ENCODE data around the gene DVL1.
A peak's percentile ranks its signal among the peaks of the same experiment; 100 is the strongest.
"Not testable (repeated sequence)": the region's sequence is repeated elsewhere in the genome, so short reads cannot be mapped to it uniquely, and the experiment has no call there.

Gene DVL1

DNA sequence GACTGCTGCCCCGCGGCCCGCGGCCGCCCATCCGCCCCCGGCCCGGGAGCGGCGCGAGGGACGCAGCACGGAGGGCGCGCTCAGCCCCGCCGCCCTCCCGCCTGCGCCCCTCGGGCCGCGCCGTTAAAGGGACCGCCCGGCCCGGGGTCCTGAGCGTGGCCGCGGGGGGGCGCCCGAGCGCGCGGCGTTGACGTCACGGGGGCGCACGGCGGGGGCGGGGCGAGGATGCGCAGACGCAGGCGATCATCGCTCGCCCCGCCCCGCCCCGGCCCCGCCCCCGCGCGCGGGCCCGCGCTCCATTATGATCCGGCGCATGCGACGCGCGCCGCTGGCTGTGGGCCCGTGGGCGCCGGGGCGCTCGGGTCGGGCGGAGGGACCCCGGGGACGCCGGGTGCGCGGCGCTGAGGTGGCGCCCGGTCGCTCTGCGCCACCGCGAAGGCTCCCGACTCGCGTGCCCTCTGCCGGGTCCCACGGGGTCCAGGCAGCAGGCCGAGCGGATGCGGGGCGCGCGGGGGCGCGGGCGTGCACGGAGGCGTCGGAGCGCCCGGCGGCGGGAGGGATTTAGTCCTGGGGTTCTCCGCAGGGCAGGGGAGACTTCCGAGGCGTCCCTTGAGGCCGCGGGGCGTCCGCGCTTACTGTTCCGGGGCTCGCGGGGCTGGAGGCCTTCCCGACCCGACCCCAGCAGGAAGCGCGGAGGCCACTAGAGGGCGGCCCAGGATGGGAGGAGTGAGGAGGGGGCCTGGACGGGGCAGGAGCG is at the start of gene DVL1:
TSS of gene DVL1 (minus strand) at position 163 of the 757 bp plus-strand sequence. CDS start 353 bp downstream, outside the sequence.
- DNase-seq = peak; percentile 52 to 79

DNA sequence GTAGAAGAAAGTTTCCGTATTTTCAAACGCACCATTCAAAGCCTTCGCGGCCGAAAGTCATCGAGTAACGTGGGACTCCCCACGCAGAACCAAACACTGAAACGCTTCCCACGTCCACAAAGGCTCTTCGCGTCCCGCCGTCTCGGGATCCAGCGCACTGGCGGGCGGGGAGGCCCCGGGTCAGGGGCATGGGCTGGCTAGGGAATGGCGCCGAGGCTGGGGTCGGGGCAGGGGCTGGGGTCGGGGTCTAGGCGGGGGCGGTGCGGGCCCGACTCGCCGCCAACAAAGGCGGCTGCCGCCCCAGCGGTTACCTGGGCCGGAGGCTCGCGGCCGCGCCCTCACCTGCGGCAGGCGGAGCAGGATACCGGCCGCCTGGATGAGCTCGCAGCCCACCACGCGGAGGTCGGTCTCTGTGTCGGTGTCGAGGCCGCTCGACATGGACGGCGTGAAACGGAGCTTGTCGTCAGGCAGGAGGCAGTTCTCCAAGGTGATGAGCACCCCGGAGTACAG is 49.5 kb upstream of the DVL1 start:
- peak in 1 of 2 experiments; percentile 14 for DNase-seq

DNA sequence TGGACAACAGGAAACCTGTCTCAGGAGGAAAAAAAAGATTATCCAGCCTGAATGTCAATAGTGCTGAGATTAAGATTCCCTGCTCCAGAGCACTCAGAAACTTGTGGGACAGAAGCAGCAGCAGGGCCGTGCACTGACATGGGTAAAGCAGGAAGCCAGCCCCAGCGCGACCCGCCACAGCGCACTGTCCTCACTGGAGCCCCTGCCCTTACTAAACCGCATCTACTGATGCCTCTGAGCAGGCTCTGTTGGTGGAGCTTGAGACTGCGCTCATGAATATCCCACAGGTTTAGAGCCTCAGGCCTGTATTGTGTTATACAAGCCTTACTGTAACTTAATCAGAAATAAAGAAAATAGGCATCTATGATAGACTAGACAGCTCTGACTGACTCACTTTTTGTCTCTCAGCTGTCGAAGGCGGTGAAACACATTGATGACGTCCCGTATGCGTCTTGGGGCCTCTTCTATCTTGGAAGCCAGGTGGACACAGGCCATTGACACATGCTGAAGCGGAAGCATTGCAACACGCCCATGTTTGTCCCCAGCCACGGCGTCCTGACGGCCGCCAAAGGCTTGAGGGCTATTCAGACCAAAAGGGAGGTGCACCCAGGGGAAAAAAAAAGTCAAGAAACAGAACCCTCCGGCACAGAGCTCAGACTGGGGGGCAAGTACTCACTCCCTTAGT is 48.8 kb upstream of the DVL1 start:
- DNase-seq = no peak

DNA sequence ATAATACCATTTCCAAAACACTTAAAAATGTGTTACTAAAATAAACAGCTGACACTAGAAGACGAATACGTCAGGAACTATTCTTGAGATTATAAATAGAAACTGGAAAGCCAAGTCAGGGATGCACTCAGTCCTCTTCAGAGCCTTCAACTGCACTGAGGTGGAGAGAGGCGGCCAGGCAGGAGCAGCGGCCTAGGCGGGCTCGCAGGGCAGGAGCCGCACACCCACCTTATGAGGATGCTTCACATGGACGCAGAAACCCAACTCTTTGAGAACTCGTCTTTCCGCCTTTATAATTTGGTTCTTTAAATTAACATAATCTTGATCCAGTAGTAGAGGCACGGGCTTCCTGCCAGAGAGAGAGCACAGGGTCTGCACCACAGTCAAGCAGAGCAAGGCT is 45.9 kb upstream of the DVL1 start:
- no peak for DNase-seq

DNA sequence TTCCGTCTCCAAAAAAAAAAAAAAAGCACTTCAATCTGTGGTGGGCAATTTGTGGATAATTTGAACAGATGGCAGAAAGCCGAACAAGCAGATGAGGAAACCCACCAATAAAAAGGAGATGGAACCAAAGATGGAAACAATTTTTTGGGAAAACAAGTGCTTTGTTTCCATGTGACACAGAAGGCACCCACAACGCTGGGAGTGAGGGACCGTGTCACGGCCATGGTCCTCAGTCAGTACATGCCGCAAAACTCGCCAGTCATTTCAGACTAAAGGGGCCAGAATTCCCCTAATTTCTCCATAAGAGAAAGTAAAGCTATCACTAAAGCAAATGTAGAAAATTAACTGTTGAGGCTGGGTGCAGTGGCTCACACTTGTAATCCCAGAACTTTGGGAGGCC is 44.9 kb upstream of the DVL1 start:
- DNase-seq = no peak

DNA sequence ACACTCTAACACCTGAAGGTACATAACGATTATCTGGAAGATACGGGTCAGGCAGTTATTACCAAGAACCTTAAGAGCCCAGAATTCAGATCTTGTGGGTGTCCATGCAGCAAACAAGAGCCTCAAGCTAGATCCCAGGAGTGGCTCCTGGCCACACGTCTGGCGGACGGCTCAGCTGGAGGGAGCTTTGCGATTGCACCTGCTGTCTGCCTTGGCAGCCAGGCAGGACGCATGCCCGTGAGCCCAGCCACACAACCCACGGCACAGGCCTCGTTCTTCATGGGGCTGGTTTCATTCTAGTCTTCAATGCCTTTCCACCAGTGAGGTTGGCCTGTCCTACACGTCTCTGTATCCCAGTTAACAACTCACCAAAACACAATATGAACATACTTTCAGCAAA is 44.2 kb upstream of the DVL1 start:
- DNase-seq = no peak

DNA sequence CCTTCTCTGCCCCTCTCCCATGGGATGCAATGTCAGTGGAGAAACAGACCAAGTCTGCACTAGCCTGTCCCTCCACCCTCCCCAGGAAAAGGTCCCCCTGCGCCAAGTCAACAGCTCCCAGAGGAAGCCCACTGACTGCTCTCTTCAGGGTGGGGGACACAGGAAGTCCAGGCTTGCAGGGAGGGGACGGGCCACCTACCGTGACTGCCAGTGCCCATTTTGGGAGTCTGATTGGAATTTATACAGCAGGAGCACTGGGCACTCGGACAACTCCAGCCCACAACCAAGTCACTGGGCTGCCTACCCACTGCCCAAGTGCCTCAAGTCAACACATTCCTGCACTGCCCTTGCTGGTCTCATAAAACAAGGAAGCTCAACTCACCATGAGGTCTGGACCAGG is 43.8 kb upstream of the DVL1 start:
- DNase-seq = no peak

DNA sequence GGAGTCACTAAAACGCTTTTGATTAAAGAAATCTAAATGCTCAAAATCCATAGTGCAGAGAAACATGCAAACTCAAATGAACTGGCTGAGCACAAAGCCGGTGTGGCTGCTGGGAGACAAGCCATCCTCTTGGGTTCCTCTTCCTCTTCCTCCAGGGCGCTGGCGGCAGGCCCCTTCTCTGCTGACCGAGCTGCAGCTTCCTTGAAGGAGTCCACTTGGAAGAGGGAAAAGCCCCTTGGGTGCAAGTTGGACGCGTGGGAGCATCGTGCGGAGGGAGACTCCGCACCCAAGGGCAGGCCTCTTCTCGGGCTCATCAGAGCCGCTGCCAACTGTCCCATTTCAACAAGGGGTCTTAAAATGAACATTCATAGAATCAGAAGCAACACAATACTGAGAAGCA is 42.0 kb upstream of the DVL1 start:
- DNase-seq = no peak

DNA sequence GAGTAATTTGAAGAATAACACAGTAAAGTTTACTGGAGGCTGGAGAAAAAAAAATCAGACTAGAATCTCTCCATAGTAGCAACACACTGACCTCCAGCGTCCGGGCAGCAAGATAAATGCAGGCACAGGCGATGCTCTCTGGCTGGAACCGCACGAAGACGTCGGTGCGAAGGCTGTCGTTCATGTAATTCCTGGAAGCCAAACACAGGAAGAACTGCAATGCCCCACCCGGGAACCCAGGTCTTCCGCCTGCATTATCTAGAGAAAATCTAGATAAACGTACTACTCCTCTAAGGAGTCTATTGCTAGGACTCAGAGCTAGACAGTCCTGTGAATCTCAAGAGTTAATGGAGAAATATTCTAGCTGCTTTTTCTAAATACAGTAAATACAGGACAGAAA is 41.5 kb upstream of the DVL1 start:
- no peak for DNase-seq

DNA sequence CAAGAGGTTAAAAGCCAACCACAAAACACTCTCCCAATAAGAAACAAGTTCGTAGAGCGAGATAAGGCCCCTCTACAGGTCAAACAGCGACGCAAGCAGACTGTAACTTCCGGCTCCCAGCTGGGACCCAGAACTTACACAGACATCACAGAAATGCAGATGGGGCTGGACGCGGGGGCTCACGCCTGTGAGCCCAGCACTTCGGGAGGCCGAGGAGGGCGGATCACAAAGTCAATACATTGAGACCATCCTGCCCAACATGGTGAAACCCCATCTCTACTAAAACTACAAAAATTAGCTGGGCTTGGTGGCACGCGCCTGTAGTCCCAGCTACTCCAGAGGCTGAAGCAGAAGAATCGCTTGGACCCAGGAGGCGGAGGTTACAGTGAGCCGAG is 38.9 kb upstream of the DVL1 start:
- no peak for DNase-seq

DNA sequence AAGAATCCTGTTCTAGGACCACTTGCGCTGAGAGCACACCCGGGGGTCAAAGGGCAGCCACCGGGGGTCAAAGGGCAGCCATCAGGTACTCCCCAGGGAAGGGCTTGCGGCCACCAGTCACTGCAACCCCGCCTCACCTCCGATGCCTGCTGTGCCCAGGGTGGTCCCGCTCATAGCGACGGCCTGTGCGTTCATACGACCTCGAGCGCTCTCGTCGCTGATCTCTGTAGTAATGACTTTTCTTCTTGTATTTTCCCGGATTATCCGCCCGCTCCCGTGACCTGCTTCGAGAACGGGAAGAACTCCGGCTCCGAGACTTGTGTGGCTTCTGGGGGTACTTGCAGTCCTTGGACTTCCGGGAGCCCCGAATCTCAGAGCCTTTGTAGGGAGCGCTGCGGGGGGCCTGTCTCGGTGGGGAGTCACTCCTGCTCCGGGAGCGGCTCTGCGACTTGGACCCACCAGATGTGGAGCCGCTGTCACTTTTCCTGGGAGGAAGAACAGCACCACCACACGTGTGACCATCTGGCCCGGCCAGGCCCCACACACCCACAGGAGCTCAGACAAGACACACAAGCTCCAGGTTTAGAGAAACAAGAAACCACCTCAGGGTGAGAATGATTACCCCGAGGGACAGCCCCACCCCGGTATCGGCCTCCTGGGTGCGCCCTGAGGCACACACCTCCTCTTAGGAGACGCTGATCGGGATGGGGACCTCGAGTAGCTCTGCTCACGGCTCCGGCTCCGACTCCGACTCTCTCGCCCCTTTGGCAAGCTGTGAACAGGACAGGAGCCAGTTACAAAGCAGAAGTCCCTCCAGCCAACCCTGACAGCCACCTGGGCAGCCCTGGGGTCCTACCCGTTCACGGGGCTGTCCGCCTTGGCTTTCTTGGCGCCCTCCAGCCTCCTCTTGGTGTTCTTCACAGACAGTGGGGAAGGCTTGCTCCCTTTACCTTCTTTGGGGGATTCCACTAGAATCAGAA is 38.2 kb upstream of the DVL1 start:
- DNase-seq = no peak

DNA sequence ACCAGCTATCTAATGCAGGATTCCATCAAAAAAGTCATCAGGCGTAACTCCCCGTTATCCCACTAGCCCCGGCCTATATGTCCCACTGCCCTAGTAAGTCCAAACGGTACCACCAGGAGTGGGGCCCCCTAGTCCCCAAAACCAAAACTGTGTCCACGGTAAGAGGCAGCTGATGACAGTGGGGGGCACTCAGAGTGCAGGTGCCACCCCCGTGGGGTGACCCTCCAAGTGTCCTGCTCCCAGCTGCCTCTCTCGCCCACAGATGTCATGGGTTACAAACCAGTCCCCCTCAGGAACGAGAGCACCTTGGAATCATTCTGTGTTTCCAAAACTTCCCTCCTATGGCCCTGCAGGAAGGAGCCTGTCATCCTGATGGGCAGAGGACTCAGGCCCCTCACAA is 36.7 kb upstream of the DVL1 start:
- DNase-seq = no peak

DNA sequence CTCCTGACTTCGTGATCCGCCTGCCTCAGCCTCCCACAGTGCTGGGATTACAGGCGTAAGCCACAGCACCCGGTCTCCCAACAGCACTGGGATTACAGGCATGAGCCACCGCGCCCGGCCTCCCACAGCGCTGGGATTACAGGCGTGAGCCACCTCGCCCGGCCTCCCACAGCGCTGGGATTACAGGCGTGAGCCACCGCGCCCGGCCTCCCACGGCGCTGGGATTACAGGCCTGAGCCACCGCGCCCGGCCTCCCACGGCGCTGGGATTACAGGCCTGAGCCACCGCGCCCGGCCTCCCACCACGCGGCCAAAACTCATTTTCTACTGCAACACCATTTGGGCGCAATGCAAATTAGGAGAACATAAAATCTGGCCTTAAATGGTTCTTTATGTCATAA is 36.1 kb upstream of the DVL1 start:
- DNase-seq = not testable (repeated sequence)

DNA sequence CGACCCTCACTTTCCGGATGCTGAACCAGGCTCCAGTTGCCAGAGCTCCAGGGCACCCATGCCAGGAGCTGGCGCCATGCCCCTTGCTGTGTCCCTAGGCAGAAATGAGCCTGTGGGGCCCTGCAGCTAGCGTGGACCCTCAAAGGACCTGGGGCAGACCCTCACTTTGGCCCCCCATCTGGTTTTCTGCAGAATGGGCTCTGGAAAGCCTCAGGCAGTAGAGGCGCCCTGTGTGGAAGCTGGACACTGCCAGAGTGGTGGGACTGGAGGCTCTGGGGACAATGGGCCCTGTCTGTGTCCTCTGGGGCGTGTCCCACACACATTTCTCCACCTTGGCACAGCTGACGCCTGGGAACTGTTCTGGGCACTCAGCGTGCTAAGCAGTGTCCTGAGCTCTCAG is 32.1 kb upstream of the DVL1 start:
- DNase-seq = no peak

DNA sequence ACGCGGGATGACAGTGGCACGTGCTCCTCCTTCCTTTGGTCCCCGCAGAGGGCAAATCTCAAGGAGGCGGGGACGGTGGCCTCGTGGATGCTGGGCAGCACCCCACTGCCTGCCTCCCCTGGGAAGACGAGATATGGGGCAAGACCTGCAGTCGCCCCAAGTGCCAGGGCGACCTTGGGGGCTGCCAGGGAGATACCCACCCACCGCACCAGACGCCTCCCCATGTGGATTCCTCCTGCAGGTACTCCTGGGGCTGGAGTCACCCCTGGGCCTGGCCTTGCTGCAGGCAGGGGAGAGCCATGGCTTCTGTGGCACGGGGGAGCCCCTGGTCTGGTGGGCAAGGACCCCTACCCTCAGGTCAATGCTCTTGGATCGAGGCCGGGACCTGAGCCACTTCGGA is 31.6 kb upstream of the DVL1 start:
- DNase-seq = no peak

DNA sequence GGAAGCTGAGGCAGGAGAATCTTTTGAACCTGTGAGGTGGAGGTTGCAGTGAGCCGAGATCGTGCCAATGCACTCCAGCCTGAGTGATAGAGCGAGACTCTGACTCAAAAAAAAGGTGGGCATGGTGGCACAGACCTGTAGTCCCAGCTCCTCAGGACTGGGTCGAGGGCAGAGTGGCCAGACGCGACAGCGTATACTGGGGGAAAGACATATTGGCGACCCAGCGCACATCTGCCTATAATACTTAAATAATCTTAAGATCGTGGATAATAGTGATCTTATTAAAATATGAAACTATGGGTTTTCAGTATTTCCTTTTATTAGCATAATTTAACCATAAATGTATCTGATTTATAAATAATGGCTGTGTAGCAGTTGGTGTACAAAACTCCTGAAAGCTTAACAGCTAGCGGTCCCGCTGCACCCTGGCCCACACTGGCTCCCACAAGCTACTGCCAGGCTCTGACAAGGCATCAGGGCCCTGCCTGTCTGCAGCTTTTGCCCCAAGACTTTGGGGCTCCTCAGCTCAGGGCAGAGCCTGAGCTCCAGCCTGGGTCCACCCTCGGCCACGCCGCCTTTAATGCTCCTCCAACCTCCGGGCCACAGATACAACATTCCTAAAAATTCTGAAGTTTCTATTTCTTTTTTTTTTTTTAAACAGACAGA is 28.5 kb upstream of the DVL1 start:
- no peak for DNase-seq

DNA sequence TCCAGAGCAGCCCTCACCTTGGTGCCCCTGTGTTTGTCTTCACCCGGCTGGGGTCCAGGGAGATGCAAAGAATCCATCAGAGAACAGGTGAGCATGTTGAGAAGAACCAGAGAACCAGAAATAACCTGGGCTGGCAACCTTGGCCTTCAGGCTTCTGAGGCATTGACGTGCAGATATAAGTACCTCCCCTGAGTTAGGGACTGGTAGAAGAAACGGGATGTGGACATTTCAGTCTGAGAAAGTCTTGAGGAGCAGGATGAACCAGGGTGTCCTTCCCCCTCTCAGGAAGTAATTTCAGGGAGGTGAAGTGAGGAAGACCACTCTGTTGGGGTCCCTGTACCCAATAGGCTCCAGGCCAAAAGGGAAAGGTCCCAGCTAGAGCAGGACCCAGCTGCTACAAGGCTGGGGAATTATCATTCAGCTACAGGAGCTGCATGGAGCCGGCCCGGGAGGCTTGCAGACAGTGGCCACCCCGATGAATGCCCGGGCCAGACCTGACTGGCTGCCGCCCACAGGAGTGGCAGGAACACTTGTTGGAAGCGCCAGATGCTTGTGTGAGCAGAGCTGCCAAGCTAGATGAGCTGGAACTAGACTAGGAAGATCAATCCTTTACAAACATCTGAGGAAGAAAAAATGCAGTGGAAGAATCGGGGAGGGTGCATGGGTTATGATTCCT is 27.5 kb upstream of the DVL1 start:
- no peak for DNase-seq

DNA sequence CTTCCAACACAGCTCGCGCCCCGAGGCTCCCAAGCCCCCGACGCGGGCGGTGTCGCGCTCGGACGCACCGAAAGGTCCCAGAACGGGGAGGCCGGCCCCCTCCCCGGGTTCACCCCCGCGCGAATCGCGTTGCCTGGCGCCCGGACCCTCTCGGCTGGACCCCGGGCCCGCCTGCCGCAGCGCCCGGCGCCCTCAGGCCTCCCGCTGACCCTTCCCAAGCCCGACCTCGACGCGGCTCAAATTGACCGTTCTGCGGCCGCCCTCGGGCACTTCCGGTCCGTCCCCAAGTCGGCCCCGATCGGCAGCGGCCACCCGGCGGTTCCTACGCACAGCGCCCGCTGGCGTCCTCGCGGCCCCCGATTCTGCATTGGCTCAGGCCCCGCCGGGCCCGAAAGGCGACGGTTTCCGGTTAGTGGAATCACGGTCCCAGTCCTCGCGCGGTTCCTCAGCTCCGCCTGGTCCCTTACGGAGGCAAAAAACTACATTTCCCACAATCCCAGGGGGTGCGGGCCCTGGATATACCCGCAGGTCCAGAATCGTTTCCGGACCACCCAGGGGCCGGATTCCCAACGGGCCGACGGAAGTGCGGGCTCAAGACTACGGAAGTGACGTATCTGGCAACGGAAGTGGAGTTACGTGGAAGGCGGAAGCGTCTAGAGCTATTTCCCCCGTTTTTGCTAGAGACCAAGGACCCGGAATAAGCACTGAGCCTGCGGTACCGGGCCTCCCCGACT is 25.9 kb upstream of the DVL1 start, which contains the start of gene AURKAIP1:
TSS of gene AURKAIP1 (minus strand) at position 279 of the 734 bp plus-strand sequence. CDS start 451 bp downstream, outside the sequence.
- peak; percentile 87 to 95 for DNase-seq

DNA sequence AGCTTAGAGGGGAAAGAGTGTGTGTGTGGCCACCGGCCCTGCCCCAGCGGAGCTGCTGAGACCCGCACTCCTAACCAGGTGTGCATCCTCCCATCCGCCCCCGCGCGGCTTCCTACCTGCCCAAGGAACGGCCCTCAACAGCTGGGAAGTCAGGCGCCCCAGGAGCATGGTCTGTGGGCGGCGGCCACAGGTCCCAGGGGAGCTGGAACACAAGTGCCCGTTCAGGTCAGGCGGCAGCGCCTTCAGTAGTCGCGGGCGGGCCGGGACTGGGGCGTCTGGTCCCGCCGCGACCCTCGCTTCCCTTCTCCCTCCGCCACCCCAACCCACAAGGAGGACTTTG is 25.3 kb upstream of the DVL1 start:
- no peak for DNase-seq

DNA sequence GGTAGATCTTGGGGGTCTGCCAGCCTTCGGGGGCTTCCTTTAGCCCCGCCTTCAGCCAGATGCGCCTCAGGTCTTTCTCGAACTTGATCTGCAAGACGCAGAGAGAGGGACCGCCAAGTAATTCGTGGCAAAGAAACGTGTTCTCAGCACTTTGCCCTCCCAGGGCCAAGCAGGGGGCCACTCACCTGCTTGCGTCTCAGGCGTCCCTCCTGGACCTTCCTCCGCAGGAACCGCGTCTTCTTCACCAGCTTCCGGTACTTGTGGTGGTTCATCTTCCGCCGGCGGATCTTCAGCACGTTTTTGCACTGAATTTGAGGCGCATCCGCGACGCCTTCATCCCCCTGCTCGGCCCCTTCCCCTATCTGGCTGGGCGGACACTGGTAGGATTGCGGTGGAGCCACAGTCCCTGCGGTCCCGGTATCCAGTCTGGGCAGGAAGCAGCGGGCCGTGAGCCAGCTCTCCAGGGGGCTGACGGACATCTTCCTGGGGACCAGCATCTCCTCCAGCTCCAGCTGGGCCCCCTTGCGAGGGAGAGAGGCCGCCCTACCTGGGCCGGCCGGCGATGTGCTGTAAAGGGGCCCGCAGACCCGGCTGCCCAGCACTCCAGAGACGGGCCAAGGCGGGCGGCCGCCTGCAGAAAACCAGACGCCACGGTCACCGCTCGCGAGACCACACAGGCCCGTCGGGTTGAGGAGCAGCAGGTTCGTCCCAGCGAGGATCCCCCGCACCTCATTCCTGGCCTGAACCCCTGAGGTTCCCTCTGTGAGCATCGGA is 24.8 kb upstream of the DVL1 start:
- no peak for DNase-seq

Data from stimulated activated CD4-positive, alpha-beta T cell treated with anti-CD3 and anti-CD28 coated beads, Interleukin-4, amount 100 ng/mL, for 4 hours (primary cell).